DOHH2 (cell line): ENCODE measurements around the gene IL1RAPL1.

Source experiments
- H3F3A ChIP-seq: fragments of 200-600 bp; sonication (generic), shearing (Covaris generic); 2 replicates; pipeline ENCODE4 v1.6.0; 2016; ENCODE audit warnings: antibody characterized with exemption, mild to moderate bottlenecking; ENCODE audit not compliant: control insufficient read depth, insufficient read depth
- H3K27ac ChIP-seq: fragments of 200-600 bp; sonication (generic); 2 replicates; pipeline ENCODE4 v1.5.1; 2014; ENCODE audit warnings: low read depth, mild to moderate bottlenecking, low read length, moderate library complexity
- H3K27me3 ChIP-seq: fragments of 200-600 bp; sonication (generic); 2 replicates; pipeline ENCODE4 v1.6.1; 2014; ENCODE audit warnings: mild to moderate bottlenecking, low read length, mixed read lengths; ENCODE audit not compliant: control insufficient read depth
- H3K36me3 ChIP-seq: fragments of 200-600 bp; sonication (generic); 2 replicates; pipeline ENCODE4 v1.6.1; 2014; ENCODE audit warnings: mild to moderate bottlenecking, low read length, moderate library complexity, mixed read lengths; ENCODE audit not compliant: control insufficient read depth
- H3K4me1 ChIP-seq: fragments of 200-600 bp; sonication (generic); 2 replicates; pipeline ENCODE4 v1.6.1; 2014; ENCODE audit warnings: mild to moderate bottlenecking, low read length, mixed read lengths; ENCODE audit not compliant: control insufficient read depth
- H3K4me2 ChIP-seq: fragments of 200-600 bp; sonication (generic); 2 replicates; pipeline ENCODE4 v1.6.0; 2014; ENCODE audit warnings: mild to moderate bottlenecking, low read length, moderate library complexity
- H3K4me3 ChIP-seq: fragments of 200-600 bp; sonication (generic); 2 replicates; pipeline ENCODE4 v1.5.1; 2014; ENCODE audit warnings: mild to moderate bottlenecking, low read length, mixed read lengths
- H3K79me2 ChIP-seq: fragments of 200-600 bp; sonication (generic); 2 replicates; pipeline ENCODE4 v1.6.1; 2014; ENCODE audit warnings: mild to moderate bottlenecking, low read length, mixed read lengths; ENCODE audit not compliant: control insufficient read depth
- H3K9me2 ChIP-seq: fragments of 200-600 bp; sonication (generic); replicated peaks from 2 replicates; pipeline ENCODE4 v1.6.1; 2014; ENCODE audit warnings: mild to moderate bottlenecking, low read length, mixed read lengths; ENCODE audit not compliant: control insufficient read depth
- H3K9me3 ChIP-seq: fragments of 200-600 bp; sonication (generic); 2 replicates; pipeline ENCODE4 v1.6.1; 2014; ENCODE audit warnings: antibody characterized with exemption, low read length, mixed read lengths; ENCODE audit not compliant: control insufficient read depth, insufficient read depth
- H4K20me1 ChIP-seq: fragments of 200-600 bp; sonication (generic); 2 replicates; pipeline ENCODE4 v1.6.0; 2014; ENCODE audit warnings: low read depth, mild to moderate bottlenecking, antibody characterized with exemption, low read length, moderate library complexity; ENCODE audit not compliant: control insufficient read depth, insufficient read depth
- EZH2phosphoT487 ChIP-seq: fragments of 200-600 bp; sonication (generic); IDR thresholded peaks from 2 replicates; pipeline ENCODE4 v1.6.1; 2017; ENCODE audit warnings: borderline replicate concordance, mild to moderate bottlenecking, antibody characterized with exemption, low read length, moderate library complexity, mixed read lengths
- TF ChIP-seq, protein P1 (sequence below): fragments of 200-600 bp; sonication (generic); IDR thresholded peaks from one replicate; pipeline ENCODE4 v1.5.1; 2014; ENCODE audit warnings: antibody characterized with exemption, mild to moderate bottlenecking, low read depth, low read length; ENCODE audit not compliant: poor library complexity, severe bottlenecking

Gene IL1RAPL1

DNA sequence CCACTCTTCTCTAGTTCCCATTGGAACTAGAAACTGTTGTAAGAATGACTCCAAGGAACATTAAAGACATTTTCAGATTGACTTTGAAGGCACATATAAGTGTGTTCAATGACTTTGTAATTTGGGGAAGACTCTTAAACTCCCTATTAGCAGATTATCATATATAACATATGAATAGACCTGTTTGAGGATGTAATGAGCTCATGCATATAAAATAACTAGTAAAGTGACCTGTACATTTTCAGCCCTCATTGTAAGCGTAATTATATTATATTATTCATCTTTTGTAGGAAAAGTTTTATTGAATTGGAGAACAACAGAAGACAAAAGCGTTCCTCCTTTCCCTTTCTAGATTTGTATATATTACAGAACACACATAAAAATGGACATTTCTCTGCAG lies 455.1 kb downstream of the IL1RAPL1 start:
- H3F3A ChIP-seq = no peaks in the 10 kb centered on the region
- no peaks in the 10 kb centered on the region for H3K27me3 ChIP-seq
- H3K79me2 ChIP-seq = no peaks in the 10 kb centered on the region
- no peaks in the 10 kb centered on the region for H3K36me3 ChIP-seq
- no peaks in the 10 kb centered on the region for H3K9me2 ChIP-seq
- no peak overlapping the region for H3K27ac ChIP-seq
- H4K20me1 ChIP-seq = no peaks in the 10 kb centered on the region
- H3K4me2 ChIP-seq = no peak overlapping the region
- no peaks in the 10 kb centered on the region for H3K9me3 ChIP-seq
- H3K4me1 ChIP-seq = no peaks in the 10 kb centered on the region
- H3K4me3 ChIP-seq = no peak overlapping the region
- TF ChIP-seq, protein P1, sequence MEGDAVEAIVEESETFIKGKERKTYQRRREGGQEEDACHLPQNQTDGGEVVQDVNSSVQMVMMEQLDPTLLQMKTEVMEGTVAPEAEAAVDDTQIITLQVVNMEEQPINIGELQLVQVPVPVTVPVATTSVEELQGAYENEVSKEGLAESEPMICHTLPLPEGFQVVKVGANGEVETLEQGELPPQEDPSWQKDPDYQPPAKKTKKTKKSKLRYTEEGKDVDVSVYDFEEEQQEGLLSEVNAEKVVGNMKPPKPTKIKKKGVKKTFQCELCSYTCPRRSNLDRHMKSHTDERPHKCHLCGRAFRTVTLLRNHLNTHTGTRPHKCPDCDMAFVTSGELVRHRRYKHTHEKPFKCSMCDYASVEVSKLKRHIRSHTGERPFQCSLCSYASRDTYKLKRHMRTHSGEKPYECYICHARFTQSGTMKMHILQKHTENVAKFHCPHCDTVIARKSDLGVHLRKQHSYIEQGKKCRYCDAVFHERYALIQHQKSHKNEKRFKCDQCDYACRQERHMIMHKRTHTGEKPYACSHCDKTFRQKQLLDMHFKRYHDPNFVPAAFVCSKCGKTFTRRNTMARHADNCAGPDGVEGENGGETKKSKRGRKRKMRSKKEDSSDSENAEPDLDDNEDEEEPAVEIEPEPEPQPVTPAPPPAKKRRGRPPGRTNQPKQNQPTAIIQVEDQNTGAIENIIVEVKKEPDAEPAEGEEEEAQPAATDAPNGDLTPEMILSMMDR = no peak
- no peak for TF ChIP-seq EZH2phosphoT487

GRCh38 chrX:29043746-29044145 lies 456.5 kb downstream of the IL1RAPL1 start:
- Histone ChIP-seq H3K9me3 (no peaks in the 10 kb centered on the region), H3K4me1 (no peaks in the 10 kb centered on the region), H3K9me2 (no peaks in the 10 kb centered on the region), H3K36me3 (no peaks in the 10 kb centered on the region), H3K4me3 (no peak overlapping the region), H4K20me1 (no peaks in the 10 kb centered on the region), H3K4me2 (no peak overlapping the region), H3K27ac (no peak overlapping the region), H3K27me3 (no peaks in the 10 kb centered on the region), H3F3A (no peaks in the 10 kb centered on the region), H3K79me2 (no peaks in the 10 kb centered on the region)
- TF ChIP-seq EZH2phosphoT487 = no peak
- TF ChIP-seq, protein P1 = no peak

GRCh38 chrX:29044423-29045184 lies 457.4 kb downstream of the IL1RAPL1 start:
- Histone ChIP-seq H3K4me2 (no peak overlapping the region), H4K20me1 (no peaks in the 10 kb centered on the region), H3K79me2 (no peaks in the 10 kb centered on the region), H3K9me2 (no peaks in the 10 kb centered on the region), H3K4me1 (no peaks in the 10 kb centered on the region), H3K36me3 (no peaks in the 10 kb centered on the region), H3K9me3 (no peaks in the 10 kb centered on the region), H3K4me3 (no peak overlapping the region), H3K27ac (no peak overlapping the region), H3K27me3 (no peaks in the 10 kb centered on the region), H3F3A (no peaks in the 10 kb centered on the region)
- TF ChIP-seq, protein P1 = no peak
- TF ChIP-seq EZH2phosphoT487 = no peak
